Activated naive CD8-positive, alpha-beta T cell treated with anti-CD3 and anti-CD28 coated beads, Interleukin-2, amount 50 U/mL, for 16 hours (primary cell): ENCODE results near the gene CERS6.
"Not testable (repeated sequence)": the region's sequence is repeated elsewhere in the genome, so short reads cannot be mapped to it uniquely, and the experiment has no call there.

Source experiments
- DNase-seq: peaks from one replicate; pipeline ENCODE4 v3.0.0-alpha.2; 2020; ENCODE audit warnings: low read depth, low spot score

The CERS6 gene

GRCh38 chr2:168466834-168467565, 10.9 kb downstream of the CERS6 start:
- DNase-seq: no peak

- DNase-seq: no peak
Observed at GRCh38 chr2:168467729-168468128, 11.7 kb downstream of the CERS6 start.

- DNase-seq: no peak
Observed at GRCh38 chr2:168468354-168468753, 12.3 kb downstream of the CERS6 start.

GRCh38 chr2:168469281-168469988, 13.4 kb downstream of the CERS6 start:
- DNase-seq: no peak

- DNase-seq: no peak
Observed at GRCh38 chr2:168470320-168471162, 14.5 kb downstream of the CERS6 start.

GRCh38 chr2:168471163-168471475, 15.0 kb downstream of the CERS6 start:
- DNase-seq: no peak

- no peak for DNase-seq
Observed at GRCh38 chr2:168475636-168476035, 19.6 kb downstream of the CERS6 start.

GRCh38 chr2:168478206-168478605, 22.1 kb downstream of the CERS6 start:
- no peak for DNase-seq

- DNase-seq: no peak
Observed at GRCh38 chr2:168480356-168480755, 24.3 kb downstream of the CERS6 start.

- DNase-seq: no peak
Observed at GRCh38 chr2:168480825-168481585, 24.9 kb downstream of the CERS6 start.

GRCh38 chr2:168482269-168482668, 26.2 kb downstream of the CERS6 start:
- DNase-seq: no peak

- DNase-seq: no peak
Observed at GRCh38 chr2:168482952-168483831, 27.1 kb downstream of the CERS6 start.

GRCh38 chr2:168486477-168486876, 30.4 kb downstream of the CERS6 start:
- DNase-seq: no peak

GRCh38 chr2:168490015-168490874, 34.2 kb downstream of the CERS6 start:
- peak; percentile 13 for DNase-seq

- DNase-seq: no peak
Observed at GRCh38 chr2:168490946-168491605, 35.0 kb downstream of the CERS6 start.

- not testable (repeated sequence) for DNase-seq
Observed at GRCh38 chr2:168491728-168492127, 35.7 kb downstream of the CERS6 start.

GRCh38 chr2:168493219-168493618, 37.1 kb downstream of the CERS6 start:
- DNase-seq: not testable (repeated sequence)

GRCh38 chr2:168494190-168494711, 38.2 kb downstream of the CERS6 start:
- DNase-seq: no peak

- DNase-seq: no peak
Observed at GRCh38 chr2:168495524-168495923, 39.5 kb downstream of the CERS6 start.
